HG02840 (cell line): ENCODE measurements around the gene TDG.

Experiments used
- ATAC-seq: cut with Tn5 transposase; IDR thresholded peaks from one replicate; pipeline ENCODE4 v1.9.1; 2021; ENCODE audit warnings: mild to moderate bottlenecking, moderate library complexity, moderate number of reproducible peaks; ENCODE audit not compliant: unreplicated experiment, low FRiP score

TDG gene

GRCh38 chr12:103965590-103966504 is at the start of gene TDG:
Gene TDG, plus strand, starts transcription at chr12:103965872. Its CDS starts 166 bp downstream, at chr12:103966038.
- ATAC-seq, result peak; percentile 93

DNA sequence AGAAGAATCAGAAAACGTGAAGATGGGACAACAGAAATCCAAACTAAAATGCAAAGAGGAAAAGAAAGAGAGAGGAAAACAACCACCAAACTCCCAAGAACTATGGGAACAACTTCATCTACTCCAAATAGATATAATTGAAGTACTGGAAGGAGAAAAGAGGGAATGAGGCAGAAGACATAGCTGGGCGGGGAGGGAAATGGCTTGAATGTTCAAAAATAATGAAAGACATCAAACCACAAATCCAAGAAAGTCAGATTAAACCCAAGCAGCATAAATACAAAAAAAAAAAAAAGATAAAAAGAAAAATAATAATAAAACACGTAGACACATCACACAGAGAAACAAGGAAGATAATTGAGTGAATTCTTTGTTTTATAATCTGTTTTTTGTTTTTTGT is 47.8 kb upstream of the TDG start:
- no peak for ATAC-seq

- peak; percentile 30 for ATAC-seq
Observed at GRCh38 chr12:103924761-103925641, 40.7 kb upstream of the TDG start.

DNA sequence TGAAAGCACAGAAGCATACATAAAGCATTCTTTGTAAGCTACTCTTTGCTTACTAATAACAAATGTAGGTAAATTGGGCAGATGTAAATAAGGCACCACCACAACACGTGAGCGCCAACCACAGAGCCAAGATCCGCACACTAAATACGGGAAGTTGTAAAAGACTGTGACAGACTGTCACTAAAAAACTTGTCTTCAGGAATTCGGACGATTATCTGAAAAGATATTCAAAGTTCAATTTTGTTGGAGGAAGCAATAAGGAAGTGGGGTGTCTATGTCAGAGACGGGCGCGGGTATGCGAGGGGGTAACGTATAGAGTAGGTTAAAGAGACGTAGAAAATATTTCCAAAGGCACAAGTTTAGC is 37.0 kb upstream of the TDG start:
- ATAC-seq, result peak; percentile 16

GRCh38 chr12:103929046-103929783 is 36.5 kb upstream of the TDG start:
- ATAC-seq, result peak; percentile 14

GRCh38 chr12:103929784-103930033 is 36.0 kb upstream of the TDG start:
- ATAC-seq, result no peak

GRCh38 chr12:103930034-103930786 is 35.5 kb upstream of the TDG start, which contains the start of gene HSP90B1:
Gene HSP90B1, plus strand, starts transcription at chr12:103930410. Its CDS starts 106 bp downstream, at chr12:103930516.
- ATAC-seq, result peak; percentile 70

DNA sequence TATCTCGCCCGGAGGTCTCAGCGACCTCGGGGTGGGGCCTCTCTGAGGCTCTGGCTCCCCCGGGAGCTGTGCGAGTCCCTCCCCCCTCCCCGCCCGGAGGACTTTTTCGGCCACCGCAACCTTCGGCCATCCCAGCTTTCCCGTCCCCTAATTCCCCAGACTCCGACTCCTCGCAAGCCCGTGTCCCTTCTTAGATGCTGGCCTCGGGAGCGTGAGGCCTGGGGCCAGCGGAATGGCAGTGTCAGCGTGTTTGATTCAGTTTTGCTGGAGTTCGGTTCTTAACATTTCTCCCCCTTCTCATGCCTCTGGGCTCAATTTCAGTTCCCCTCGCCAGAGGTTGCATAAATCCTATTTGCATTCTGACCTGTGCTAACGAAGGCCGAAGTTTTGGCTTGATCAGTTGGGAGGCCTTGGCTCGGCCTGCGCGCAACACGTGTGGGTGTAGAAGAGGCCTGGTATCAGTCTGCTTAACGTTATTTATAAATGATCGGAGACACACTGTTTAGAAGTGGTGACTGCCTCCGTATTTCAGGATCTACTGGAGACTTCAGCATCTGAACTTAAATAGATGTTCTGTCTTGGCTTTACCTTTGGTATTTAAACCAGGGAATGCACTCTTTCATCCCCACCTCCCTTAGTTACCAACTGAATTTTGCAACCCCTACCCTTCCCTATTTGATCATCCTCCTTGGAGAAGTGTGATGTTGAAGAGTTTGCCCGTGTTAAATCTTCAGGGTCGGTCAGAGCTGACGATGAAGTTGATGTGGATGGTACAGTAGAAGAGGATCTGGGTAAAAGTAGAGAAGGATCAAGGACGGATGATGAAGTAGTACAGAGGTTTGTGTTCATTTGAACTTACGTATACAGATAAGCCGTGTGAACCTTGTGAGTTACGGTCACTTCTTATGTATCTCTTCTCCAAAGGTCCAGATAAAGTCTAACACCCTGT is 34.6 kb upstream of the TDG start:
- ATAC-seq, result no peak

DNA sequence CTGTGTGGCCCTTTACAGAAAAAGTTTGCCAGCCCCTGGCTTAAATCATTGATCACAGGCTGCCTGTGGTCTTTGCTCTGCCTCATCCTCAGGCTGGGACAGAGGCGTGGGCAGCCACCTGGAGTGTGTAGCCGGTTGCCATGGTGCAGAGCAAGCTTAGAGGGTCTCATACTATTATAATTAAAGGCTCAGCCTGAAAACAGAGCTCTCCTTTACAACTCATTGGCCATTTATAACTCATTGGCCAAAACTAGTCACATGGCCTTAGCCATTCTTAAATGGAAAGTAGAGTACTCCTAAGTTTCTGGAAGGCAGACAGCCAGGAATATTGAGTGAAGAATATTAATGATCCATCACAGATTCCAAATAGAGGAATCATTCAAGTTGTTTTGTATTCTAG is 32.4 kb upstream of the TDG start:
- ATAC-seq, result no peak

DNA sequence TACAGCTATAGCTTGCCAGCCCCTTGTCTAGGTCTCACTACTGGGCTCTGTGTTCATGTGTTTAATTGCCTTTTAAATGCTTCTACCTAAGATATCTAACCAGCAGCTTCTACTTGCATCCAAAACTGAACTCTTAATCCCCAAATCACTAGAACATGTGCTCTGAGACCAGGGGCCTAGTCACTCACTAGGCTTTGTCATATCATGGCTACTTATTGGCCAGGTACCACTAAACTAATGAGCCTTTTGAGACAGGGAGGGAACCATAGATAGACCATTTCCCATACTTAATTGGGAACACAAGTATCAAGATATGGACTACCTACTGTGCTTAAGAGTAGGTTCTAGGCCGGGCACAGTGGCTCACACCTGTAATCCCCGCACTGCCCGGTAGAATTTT is 29.0 kb upstream of the TDG start:
- ATAC-seq, result no peak

- ATAC-seq, result no peak
Observed at GRCh38 chr12:103944964-103945363, 20.7 kb upstream of the TDG start.

DNA sequence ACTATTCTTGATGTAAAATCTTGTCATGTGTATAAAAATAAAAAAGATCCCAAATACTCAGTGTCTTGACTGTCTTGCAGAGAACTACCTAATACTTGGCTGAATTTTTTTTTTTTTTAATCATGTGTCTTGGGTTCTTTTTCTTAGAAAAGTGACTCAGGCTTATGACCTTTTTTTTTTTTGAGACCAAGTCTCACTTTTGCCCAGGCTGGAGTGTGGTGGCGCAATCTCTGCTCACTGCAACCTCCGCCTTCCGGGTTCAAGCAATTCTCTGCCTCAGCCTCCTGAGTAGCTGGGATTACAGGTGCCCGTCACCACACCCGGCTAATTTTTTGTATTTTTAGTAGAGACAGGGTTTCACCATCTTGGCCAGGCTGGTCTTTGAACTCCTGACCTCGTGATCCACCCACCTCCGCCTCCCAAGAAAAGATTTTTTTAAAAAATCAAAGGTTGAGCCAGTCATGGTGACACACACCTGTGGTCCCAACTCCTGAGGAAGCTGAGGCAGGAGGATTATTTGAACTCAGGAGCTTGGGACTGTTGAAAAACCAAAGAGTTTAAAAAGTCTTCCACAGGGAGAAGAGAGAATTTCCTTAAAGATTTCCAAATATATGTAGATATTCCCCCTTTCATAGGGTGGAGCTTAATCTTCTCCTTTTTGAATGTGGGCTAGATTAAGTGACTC is 17.7 kb upstream of the TDG start:
- no peak for ATAC-seq

GRCh38 chr12:103948746-103949406 is 16.8 kb upstream of the TDG start:
- ATAC-seq, result no peak

- no peak for ATAC-seq
Observed at GRCh38 chr12:103952497-103952896, 13.2 kb upstream of the TDG start.

DNA sequence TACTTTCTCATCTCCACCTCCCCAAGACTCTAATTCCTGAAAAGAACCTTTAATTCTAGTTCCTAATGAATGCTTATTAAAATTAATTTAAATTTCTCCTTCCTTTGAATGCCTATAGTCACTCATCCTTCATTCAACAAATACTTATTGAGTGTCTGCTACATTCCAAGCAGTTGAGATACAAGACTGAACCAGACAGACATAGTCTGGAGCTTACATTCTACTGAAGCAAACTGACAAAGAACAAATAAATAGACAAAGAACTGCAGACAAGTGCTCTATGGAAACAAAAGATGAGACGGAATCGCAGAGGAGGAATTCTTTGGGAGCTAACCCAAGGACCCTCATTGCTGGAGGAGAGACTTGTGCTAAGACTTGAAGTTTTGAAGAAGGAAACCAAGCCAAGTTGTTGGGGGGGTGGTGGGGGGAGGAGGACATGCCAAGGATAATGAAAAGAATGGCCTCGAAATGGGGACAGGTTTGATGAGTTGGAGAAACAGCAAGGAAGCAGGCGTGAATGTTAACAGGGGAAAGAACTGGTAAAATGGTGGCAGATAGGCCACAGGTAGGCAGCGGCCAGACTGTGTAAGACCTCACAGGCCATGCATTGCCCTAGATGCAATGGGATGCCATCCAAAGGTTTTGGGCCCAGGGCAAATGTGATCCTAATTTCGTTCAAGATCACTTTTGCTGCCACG is 9.7 kb upstream of the TDG start:
- no peak for ATAC-seq

- no peak for ATAC-seq
Observed at GRCh38 chr12:103956509-103957027, 9.1 kb upstream of the TDG start.

DNA sequence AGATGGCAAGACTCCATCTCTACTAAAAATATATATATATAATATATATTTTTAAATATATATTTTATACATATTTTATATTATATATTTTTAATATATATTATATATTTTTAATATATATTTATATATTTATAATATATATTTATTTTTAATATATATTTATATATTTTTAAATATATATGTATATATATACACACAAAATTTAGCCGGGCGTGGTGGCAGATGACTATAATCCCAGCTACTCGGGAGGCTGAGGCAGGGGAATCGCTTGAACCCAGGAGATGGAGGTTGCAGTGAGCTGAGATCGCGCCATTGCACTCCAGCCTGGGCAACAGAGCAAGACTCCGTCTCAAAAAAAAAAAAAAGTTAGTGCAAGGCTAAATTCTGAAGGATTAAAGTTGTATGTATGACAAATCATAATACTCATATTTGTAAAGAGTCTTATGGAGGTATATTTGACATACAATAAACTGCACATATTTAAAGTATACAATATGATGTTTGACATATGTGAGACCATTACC is 7.7 kb upstream of the TDG start:
- ATAC-seq, result no peak
